ENCODE data around the gene CYP17A1. TPM values are rescaled to one million over a fixed set of nuclear protein-coding genes. Genes with fewer than 3 reads are reported as not detected.
"Not testable (repeated sequence)": the region's sequence is repeated elsewhere in the genome, so short reads cannot be mapped to it uniquely, and the experiment has no call there.

CYP17A1 gene
- total and polyA plus RNA-seq, 7 experiments from 2014 or later, result not detected

DNA sequence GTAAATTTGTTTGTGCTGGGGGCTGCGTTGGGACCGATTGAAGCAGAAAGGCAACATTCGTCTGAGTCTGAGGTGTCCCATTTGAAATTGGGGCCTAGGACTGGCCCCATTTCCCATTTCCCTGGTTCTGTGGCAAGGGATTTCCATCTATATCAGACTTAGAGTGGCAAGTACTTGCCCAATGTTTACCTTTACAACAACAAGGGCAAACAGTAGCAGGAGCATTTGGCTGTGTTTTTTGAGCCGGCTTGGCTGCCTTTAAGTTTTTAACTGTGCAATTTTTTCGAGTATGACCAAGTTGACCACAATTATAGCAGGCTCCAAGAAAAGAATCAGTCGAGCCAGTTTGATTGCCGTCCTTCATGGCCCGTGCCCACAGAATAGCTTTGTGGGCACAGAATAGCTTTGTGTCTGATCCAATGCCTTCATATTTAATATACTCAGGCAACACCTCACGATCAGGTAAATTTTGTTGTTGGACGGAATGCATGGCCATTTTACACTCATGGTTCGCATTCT, 4.7 kb upstream of the CYP17A1 start:
- no peak for DNase-seq
- Mint-ChIP-seq H3K27me3 (peaks cover 0 to 35% (median 5%) of the 10 kb centered on the region in 5 donors), H3K4me3 (no peak overlapping the region), H3K4me1 (no peaks in the 10 kb centered on the region), H3K27ac (no peak overlapping the region), H3K36me3 (peaks cover 0 to 16% (median 11%) of the 10 kb centered on the region in 5 donors), H3K9me3 (peaks cover 0 to 38% (median 13%) of the 10 kb centered on the region in 11 donors)
- intact Hi-C loops (cut with micrococcal nuclease), result no loop called here
- CTCF ChIA-PET, result interaction anchor here (0.7 kb wide), 1 partner anchor 400 kb away, joined by 3 read pairs; no protein-coding TSS in a partner anchor
- no peaks in the 10 kb centered on the region for H3K27me3 ChIP-seq (ENCODE audit: control insufficient read depth in 2 of 2, insufficient read depth in 2 of 2, low read length in 2 of 2)
- no peak overlapping the region for H3K4me3 ChIP-seq (ENCODE audit: low read length)
- no peak for ATAC-seq
- no peak overlapping the region for H3K27ac ChIP-seq (ENCODE audit: low read depth, low read length)
- no peaks in the 10 kb centered on the region for H3K4me1 ChIP-seq (ENCODE audit: control insufficient read depth in 2 of 2, insufficient read depth in 2 of 2, low read length in 2 of 2)
- no peaks in the 10 kb centered on the region for H3K36me3 ChIP-seq (ENCODE audit: control insufficient read depth in 2 of 3, insufficient read depth in 3 of 3, low read length in 3 of 3)
- H3K9me3 ChIP-seq (ENCODE audit: control insufficient read depth in 2 of 3, low read length in 3 of 3), result no peaks in the 10 kb centered on the region
- POLR2A ChIA-PET, result interaction anchor here (0.6 kb wide), 1 partner anchor 9 kb away, joined by 4 read pairs; no protein-coding TSS in a partner anchor

DNA sequence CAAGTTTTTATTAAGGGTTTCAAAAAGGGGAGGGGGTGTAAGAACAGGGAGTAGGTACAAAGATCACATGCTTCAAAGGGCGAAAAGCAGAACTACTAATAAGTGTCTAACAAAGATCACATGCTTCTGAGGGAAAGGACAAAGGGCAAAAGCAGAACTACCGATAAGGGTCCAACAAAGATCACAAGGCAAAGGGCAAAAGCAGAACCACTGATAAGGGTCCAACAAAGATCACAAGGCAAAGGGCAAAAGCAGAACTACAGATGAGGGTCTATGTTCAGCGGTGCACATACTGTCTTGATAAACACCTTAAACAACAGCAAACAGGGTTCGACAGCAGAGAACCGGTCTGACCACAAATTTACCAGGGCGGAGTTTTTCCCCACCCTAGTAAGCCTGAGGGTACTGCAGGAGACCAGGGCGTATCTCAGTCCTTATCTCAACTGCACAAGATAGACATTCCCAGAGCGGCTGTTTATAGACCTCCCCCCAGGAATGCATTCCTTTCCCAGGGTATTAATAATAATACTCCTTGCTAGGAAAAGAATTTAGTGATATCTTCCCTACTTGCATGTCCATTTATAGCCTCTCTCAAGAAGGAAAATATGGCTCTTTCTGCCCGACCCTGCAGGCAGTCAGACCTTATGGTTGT, 1.2 kb upstream of the CYP17A1 start:
- ATAC-seq; H3K27me3 ChIP-seq (ENCODE audit: control insufficient read depth in 2 of 2, insufficient read depth in 2 of 2, low read length in 2 of 2); H3K9me3 ChIP-seq (ENCODE audit: control insufficient read depth in 2 of 3, low read length in 3 of 3); H3K4me1 Mint-ChIP-seq; H3K4me1 ChIP-seq (ENCODE audit: control insufficient read depth in 2 of 2, insufficient read depth in 2 of 2, low read length in 2 of 2); H3K36me3 ChIP-seq (ENCODE audit: control insufficient read depth in 2 of 3, insufficient read depth in 3 of 3, low read length in 3 of 3); H3K4me3 Mint-ChIP-seq; H3K27ac ChIP-seq (ENCODE audit: low read depth, low read length); H3K4me3 ChIP-seq (ENCODE audit: low read length); DNase-seq: not testable (repeated sequence)
- ChIA-PET CTCF (interaction anchor here (3.7 kb wide), 1 partner anchor 231 kb away, joined by 20 read pairs; no protein-coding TSS in a partner anchor), POLR2A (interaction anchor here (0.6 to 0.7 kb wide), 3 partner anchors 64 to 227 kb away, joined by 3 to 4 read pairs (median 3); no protein-coding TSS in a partner anchor)
- intact Hi-C loops (cut with micrococcal nuclease), result loop anchor here in 1 of 2 donors (5.0 to 10.0 kb wide), 2 partner anchors 79 to 646 kb away; partner anchors contain the start of gene CNNM2
- Mint-ChIP-seq H3K27ac (peak overlapping the region in 1 of 9 donors; percentile 20), H3K27me3 (peaks cover 0 to 28% (median 9%) of the 10 kb centered on the region in 5 donors), H3K9me3 (peaks cover 0 to 30% (median 13%) of the 10 kb centered on the region in 11 donors), H3K36me3 (peaks cover 0 to 15% (median 8%) of the 10 kb centered on the region in 5 donors)

DNA sequence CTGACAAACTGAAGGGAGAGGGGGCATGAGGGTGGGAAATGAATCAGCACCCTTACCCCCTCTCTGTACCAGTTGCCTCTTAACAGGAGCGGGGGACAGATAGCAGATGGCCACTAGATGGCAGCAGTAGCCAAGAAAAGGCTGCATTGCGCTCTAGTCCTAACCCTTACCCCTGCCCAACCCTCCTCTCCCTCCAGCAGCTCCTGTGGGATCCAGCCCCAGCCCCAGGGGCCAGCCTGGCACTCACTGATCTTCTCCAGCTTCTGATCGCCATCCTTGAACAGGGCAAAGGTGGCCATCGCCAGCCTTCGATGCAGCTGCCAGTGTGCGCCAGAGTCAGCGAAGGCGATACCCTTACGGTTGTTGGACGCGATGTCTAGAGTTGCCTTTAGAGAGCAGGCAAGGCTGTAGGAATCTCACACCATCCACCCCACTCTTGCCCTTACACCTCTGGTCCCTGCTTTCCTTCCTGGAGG, 2.2 kb downstream of the CYP17A1 start:
- H3K27me3 ChIP-seq (ENCODE audit: control insufficient read depth in 2 of 2, insufficient read depth in 2 of 2, low read length in 2 of 2), result no peaks in the 10 kb centered on the region
- ATAC-seq (peak; percentile 95), DNase-seq (peak; percentile 44 to 77 (median 66))
- Mint-ChIP-seq H3K4me3 (no peak overlapping the region), H3K27ac (no peak overlapping the region), H3K27me3 (peaks cover 0 to 9% (median 6%) of the 10 kb centered on the region in 5 donors), H3K9me3 (peaks cover 0 to 25% (median 11%) of the 10 kb centered on the region in 11 donors), H3K36me3 (peaks cover 0 to 12% (median 7%) of the 10 kb centered on the region in 5 donors), H3K4me1 (peaks cover 0 to 1% (median 0%) of the 10 kb centered on the region in 7 donors)
- H3K27ac ChIP-seq (ENCODE audit: low read depth, low read length), result no peak overlapping the region
- H3K9me3 ChIP-seq (ENCODE audit: control insufficient read depth in 2 of 3, low read length in 3 of 3), result no peaks in the 10 kb centered on the region
- intact Hi-C loops (cut with micrococcal nuclease), result loop anchor here (1.0 to 10.0 kb wide), 8 partner anchors 66 to 650 kb away; partner anchors contain the start of gene CNNM2 (in 1 of the 2)
- no peak overlapping the region for H3K4me3 ChIP-seq (ENCODE audit: low read length)
- H3K4me1 ChIP-seq (ENCODE audit: control insufficient read depth in 2 of 2, insufficient read depth in 2 of 2, low read length in 2 of 2), result no peaks in the 10 kb centered on the region
- no peaks in the 10 kb centered on the region for H3K36me3 ChIP-seq (ENCODE audit: control insufficient read depth in 2 of 3, insufficient read depth in 3 of 3, low read length in 3 of 3)
- ChIA-PET POLR2A (no interaction called here), CTCF (interaction anchor here (0.6 to 3.7 kb wide), 11 partner anchors 41 to 501 kb away, joined by 3 to 20 read pairs (median 3); no protein-coding TSS in a partner anchor)

DNA sequence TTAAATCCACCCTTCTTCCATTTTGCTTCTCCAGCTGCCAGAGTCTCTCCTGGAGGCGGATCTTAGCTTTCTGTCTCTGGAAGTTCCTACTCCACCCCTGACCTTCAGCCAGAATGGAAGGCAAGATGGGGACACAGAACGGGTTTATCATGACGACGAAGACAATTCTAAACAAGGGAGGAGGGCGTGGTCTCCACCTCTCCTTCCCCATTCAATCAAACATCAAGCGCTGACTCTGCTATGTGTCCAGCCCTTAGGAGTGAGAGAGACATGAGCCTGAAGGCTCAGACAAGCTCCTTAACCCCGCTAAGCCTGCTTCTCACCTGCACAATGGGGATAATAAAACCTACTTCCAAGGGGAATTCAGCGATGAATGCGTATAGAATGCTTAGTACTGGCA, 3.1 kb downstream of the CYP17A1 start:
- Histone ChIP-seq H3K36me3 (ENCODE audit: control insufficient read depth in 2 of 3, insufficient read depth in 3 of 3, low read length in 3 of 3) (no peaks in the 10 kb centered on the region), H3K27me3 (ENCODE audit: control insufficient read depth in 2 of 2, insufficient read depth in 2 of 2, low read length in 2 of 2) (no peaks in the 10 kb centered on the region), H3K9me3 (ENCODE audit: control insufficient read depth in 2 of 3, low read length in 3 of 3) (no peaks in the 10 kb centered on the region), H3K27ac (ENCODE audit: low read depth, low read length) (no peak overlapping the region), H3K4me1 (ENCODE audit: control insufficient read depth in 2 of 2, insufficient read depth in 2 of 2, low read length in 2 of 2) (no peaks in the 10 kb centered on the region), H3K4me3 (ENCODE audit: low read length) (no peak overlapping the region)
- CTCF ChIA-PET, result interaction anchor here (0.7 kb wide), 1 partner anchor 32 kb away, joined by 3 read pairs; no protein-coding TSS in a partner anchor
- no peak overlapping the region for H3K27ac Mint-ChIP-seq
- POLR2A ChIA-PET, result interaction anchor here (0.5 to 0.8 kb wide), 2 partner anchors 13 to 652 kb away, joined by 3 read pairs; no protein-coding TSS in a partner anchor
- peaks cover 0 to 21% (median 9%) of the 10 kb centered on the region in 11 donors for H3K9me3 Mint-ChIP-seq
- no peak overlapping the region for H3K4me3 Mint-ChIP-seq
- intact Hi-C loops (cut with micrococcal nuclease), result loop anchor here in 1 of 2 donors (2.0 to 10.0 kb wide), 2 partner anchors 501 to 651 kb away; no protein-coding TSS in a partner anchor
- peaks cover 0 to 9% (median 4%) of the 10 kb centered on the region in 5 donors for H3K27me3 Mint-ChIP-seq
- peaks cover 0 to 12% (median 7%) of the 10 kb centered on the region in 5 donors for H3K36me3 Mint-ChIP-seq
- ATAC-seq, result no peak
- DNase-seq, result no peak
- peaks cover 0 to 1% (median 0%) of the 10 kb centered on the region in 7 donors for H3K4me1 Mint-ChIP-seq

DNA sequence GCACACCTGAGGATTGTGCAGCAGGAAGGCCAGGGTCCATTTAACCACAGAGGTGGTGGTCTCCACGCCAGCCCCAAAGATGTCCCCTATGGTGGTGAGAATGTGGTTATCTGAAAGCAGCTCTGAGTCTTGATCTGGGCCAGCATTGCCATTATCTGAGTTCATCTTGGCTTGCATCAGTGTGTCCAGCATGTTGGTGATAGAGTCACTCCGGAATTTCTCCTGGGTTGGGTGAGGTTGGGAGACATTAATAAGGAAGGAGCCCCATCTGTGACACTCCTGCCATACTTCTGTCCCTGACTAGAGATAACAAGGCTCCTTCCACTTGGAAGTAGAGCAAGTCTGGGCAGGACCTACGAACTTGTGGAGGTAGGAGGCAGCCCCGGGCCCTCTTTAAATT, 4.2 kb downstream of the CYP17A1 start:
- H3K9me3 Mint-ChIP-seq, result peaks cover 0 to 9% (median 3%) of the 10 kb centered on the region in 11 donors
- H3K27me3 ChIP-seq (ENCODE audit: control insufficient read depth in 2 of 2, insufficient read depth in 2 of 2, low read length in 2 of 2), result no peaks in the 10 kb centered on the region
- H3K27ac Mint-ChIP-seq, result peak overlapping the region in 1 of 9 donors; percentile 26
- H3K9me3 ChIP-seq (ENCODE audit: control insufficient read depth in 2 of 3, low read length in 3 of 3), result no peaks in the 10 kb centered on the region
- CTCF ChIA-PET, result no interaction called here
- H3K36me3 Mint-ChIP-seq, result peaks cover 0 to 9% (median 7%) of the 10 kb centered on the region in 5 donors
- H3K4me3 ChIP-seq (ENCODE audit: low read length), result no peak overlapping the region
- no peaks in the 10 kb centered on the region for H3K36me3 ChIP-seq (ENCODE audit: control insufficient read depth in 2 of 3, insufficient read depth in 3 of 3, low read length in 3 of 3)
- H3K4me1 ChIP-seq (ENCODE audit: control insufficient read depth in 2 of 2, insufficient read depth in 2 of 2, low read length in 2 of 2), result no peaks in the 10 kb centered on the region
- no peak for DNase-seq
- intact Hi-C loops (cut with micrococcal nuclease), result loop anchor here in 1 of 2 donors (10.0 kb wide), 1 partner anchor 652 kb away; no protein-coding TSS in a partner anchor
- H3K27ac ChIP-seq (ENCODE audit: low read depth, low read length), result no peak overlapping the region
- peaks cover 0 to 1% (median 0%) of the 10 kb centered on the region in 7 donors for H3K4me1 Mint-ChIP-seq
- no peak overlapping the region for H3K4me3 Mint-ChIP-seq
- POLR2A ChIA-PET, result no interaction called here
- ATAC-seq, result no peak
- H3K27me3 Mint-ChIP-seq, result peaks cover 0 to 9% (median under 1%) of the 10 kb centered on the region in 5 donors

DNA sequence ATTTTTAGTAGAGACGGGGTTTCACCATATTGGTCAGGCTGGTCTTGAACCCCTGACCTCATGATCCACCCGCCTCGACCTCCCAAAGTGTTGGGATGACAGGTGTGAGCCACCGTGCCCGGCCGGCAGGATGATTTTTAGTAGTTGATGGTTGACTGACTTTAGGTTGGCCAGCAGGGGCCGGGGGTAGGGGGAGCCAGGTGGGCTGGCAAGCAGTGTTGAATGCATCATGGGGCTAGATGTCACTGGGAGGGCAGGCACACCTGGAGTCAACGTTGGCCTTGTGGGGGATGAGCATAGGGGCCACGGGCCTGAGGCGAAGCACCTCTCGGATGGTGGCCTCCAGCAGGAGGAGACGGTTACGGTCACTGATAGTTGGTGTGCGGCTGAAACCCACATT, 5.0 kb downstream of the CYP17A1 start:
- CTCF ChIA-PET, result interaction anchor here (0.6 kb wide), 1 partner anchor 313 kb away, joined by 3 read pairs; no protein-coding TSS in a partner anchor
- peaks cover 0 to 9% (median 0%) of the 10 kb centered on the region in 5 donors for H3K27me3 Mint-ChIP-seq

More for the DNA sequence above, 5.0 kb downstream of the CYP17A1 start:
- intact Hi-C loops (cut with micrococcal nuclease), result loop anchor here in 1 of 2 donors (10.0 kb wide), 1 partner anchor 653 kb away; no protein-coding TSS in a partner anchor
- Mint-ChIP-seq H3K36me3 (peaks cover 0 to 4% (median 2%) of the 10 kb centered on the region in 5 donors), H3K4me3 (no peak overlapping the region), H3K9me3 (peaks cover 0 to 2% (median 0%) of the 10 kb centered on the region in 11 donors), H3K27ac (no peak overlapping the region), H3K4me1 (peaks cover 0 to 1% (median 0%) of the 10 kb centered on the region in 7 donors)
- ATAC-seq, result no peak
- Histone ChIP-seq H3K9me3 (ENCODE audit: control insufficient read depth in 2 of 3, low read length in 3 of 3) (no peaks in the 10 kb centered on the region), H3K27ac (ENCODE audit: low read depth, low read length) (no peak overlapping the region), H3K27me3 (ENCODE audit: control insufficient read depth in 2 of 2, insufficient read depth in 2 of 2, low read length in 2 of 2) (no peaks in the 10 kb centered on the region), H3K4me3 (ENCODE audit: low read length) (no peak overlapping the region), H3K4me1 (ENCODE audit: control insufficient read depth in 2 of 2, insufficient read depth in 2 of 2, low read length in 2 of 2) (no peaks in the 10 kb centered on the region), H3K36me3 (ENCODE audit: control insufficient read depth in 2 of 3, insufficient read depth in 3 of 3, low read length in 3 of 3) (no peaks in the 10 kb centered on the region)
- POLR2A ChIA-PET, result no interaction called here
- DNase-seq, result no peak

All from naive thymus-derived CD4-positive, alpha-beta T cell (primary cell).